Measurements from ENCODE around the gene IRF2BP2.
"Not testable (repeated sequence)": the region's sequence is repeated elsewhere in the genome, so short reads cannot be mapped to it uniquely, and the experiment has no call there.

The IRF2BP2 gene

DNA sequence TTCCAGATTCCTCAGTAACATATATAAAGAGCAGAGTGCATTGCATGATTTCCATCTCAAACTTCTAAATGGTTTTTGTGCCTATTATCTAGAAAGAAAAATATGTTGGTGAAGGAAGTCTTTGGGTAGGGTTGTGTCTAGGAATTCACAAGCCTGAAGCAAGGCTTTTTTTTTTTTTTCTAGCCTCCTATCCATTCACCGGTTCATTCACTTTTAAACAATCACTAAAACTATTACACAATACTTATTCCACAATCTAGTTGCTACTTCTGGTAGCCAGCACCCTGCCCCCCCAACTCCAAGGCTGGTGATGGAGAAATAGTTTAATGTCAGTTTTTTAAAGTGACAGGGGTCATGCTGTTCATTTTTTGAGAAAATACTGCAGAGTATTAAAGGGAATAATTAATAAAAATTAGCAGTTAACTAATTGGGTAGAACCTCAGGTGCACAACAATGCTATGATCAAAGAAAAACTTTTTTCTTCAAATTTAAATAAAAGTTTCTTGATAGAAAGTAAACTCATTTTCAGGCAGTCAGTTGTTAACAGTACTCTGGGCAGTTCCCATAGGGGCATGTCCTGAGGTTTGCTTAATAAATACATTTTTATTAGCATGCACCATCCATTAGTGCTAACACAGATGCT is 10.9 kb downstream of the IRF2BP2 start:
- ATAC-seq: no peak
- no peak for TF ChIP-seq BACH2 (CRISPR knock-in tag; IDR thresholded peaks at IDR 0.05; ENCODE audit: borderline replicate concordance)
- TF ChIP-seq ZNF8 (CRISPR knock-in tag; IDR thresholded peaks at IDR 0.05): no peak
- TF ChIP-seq ZC3H10 (CRISPR knock-in tag; IDR thresholded peaks at IDR 0.05): no peak
- TF ChIP-seq, protein P1, sequence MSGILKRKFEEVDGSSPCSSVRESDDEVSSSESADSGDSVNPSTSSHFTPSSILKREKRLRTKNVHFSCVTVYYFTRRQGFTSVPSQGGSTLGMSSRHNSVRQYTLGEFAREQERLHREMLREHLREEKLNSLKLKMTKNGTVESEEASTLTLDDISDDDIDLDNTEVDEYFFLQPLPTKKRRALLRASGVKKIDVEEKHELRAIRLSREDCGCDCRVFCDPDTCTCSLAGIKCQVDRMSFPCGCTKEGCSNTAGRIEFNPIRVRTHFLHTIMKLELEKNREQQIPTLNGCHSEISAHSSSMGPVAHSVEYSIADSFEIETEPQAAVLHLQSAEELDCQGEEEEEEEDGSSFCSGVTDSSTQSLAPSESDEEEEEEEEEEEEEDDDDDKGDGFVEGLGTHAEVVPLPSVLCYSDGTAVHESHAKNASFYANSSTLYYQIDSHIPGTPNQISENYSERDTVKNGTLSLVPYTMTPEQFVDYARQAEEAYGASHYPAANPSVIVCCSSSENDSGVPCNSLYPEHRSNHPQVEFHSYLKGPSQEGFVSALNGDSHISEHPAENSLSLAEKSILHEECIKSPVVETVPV (CRISPR knock-in tag; IDR thresholded peaks at IDR 0.05): no peak

- no peak for ATAC-seq
- TF ChIP-seq ZNF70 (CRISPR knock-in tag; IDR thresholded peaks at IDR 0.05) (no peak), ZNF565 (CRISPR knock-in tag; conservative IDR thresholded peaks at IDR 0.05; ENCODE audit: low read depth) (no peak), TCF4 (CRISPR knock-in tag; IDR thresholded peaks at IDR 0.05; ENCODE audit: borderline replicate concordance) (no peak), OSR1 (CRISPR knock-in tag; IDR thresholded peaks at IDR 0.05) (no peak), ESRRG (CRISPR knock-in tag; IDR thresholded peaks at IDR 0.05) (no peak), RARB (CRISPR knock-in tag; IDR thresholded peaks at IDR 0.05) (no peak), TSHZ2 (CRISPR knock-in tag; IDR thresholded peaks at IDR 0.05) (no peak), CREB5 (CRISPR knock-in tag; IDR thresholded peaks at IDR 0.05; ENCODE audit: low read depth) (no peak), TOX (CRISPR knock-in tag; IDR thresholded peaks at IDR 0.05; ENCODE audit: borderline replicate concordance) (no peak), ISL1 (CRISPR knock-in tag; IDR thresholded peaks at IDR 0.05) (no peak), ZFP30 (CRISPR knock-in tag; IDR thresholded peaks at IDR 0.05) (no peak)
- TF ChIP-seq, protein P2, sequence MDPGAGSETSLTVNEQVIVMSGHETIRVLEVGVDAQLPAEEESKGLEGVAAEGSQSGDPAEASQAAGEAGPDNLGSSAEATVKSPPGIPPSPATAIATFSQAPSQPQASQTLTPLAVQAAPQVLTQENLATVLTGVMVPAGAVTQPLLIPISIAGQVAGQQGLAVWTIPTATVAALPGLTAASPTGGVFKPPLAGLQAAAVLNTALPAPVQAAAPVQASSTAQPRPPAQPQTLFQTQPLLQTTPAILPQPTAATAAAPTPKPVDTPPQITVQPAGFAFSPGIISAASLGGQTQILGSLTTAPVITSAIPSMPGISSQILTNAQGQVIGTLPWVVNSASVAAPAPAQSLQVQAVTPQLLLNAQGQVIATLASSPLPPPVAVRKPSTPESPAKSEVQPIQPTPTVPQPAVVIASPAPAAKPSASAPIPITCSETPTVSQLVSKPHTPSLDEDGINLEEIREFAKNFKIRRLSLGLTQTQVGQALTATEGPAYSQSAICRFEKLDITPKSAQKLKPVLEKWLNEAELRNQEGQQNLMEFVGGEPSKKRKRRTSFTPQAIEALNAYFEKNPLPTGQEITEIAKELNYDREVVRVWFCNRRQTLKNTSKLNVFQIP (CRISPR knock-in tag; IDR thresholded peaks at IDR 0.05; ENCODE audit: borderline replicate concordance, low read depth): no peak
- TF ChIP-seq, protein P1 (CRISPR knock-in tag; IDR thresholded peaks at IDR 0.05): no peak
These were observed 12.1 kb downstream of the IRF2BP2 start for GRCh38 chr1:234597894-234598293.

DNA sequence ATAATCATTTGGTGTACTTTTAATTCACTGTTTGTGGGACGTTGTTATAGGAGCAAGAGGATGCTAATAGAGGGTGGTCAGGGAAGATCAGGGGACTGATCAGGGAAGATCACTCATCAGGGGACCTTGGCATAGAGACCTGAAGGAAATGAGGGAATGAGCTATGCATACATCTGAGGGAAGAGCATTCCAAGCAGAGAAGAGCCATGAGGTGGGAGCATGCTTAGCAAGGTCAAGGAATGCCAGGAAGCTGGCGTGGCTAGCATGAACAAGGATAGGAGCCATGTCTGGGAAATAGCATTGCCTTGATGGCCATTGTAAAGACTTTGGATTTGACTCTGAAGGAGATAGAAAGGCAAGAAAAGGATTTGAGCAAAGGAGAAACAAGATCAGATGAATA is 14.1 kb downstream of the IRF2BP2 start:
- ATAC-seq: no peak

DNA sequence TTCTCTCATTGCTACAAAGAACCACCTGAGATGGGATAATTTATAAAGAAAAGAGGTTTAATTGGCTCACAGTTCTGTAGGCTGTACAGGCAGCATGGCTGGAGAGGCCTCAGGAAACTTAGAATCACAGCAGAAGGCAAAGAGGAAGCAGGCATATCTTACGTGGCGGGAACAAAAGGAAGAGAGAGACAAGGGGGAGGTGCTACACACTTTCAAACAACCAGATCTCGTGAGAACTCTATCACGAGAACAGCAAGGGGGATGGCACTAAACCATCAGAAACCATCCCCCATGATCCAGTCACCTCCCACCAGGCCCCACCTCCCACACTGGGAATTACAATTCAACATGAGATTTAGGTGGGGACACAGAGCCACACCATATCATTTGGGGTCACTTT is 15.4 kb downstream of the IRF2BP2 start:
- ATAC-seq: not testable (repeated sequence)

More for the DNA sequence above, 14.1 kb downstream of the IRF2BP2 start:
- TF ChIP-seq ZNF70 (CRISPR knock-in tag; IDR thresholded peaks at IDR 0.05): no peak
- no peak for TF ChIP-seq PATZ1 (CRISPR knock-in tag; IDR thresholded peaks at IDR 0.05; ENCODE audit: borderline replicate concordance)
- TF ChIP-seq TOX (CRISPR knock-in tag; IDR thresholded peaks at IDR 0.05; ENCODE audit: borderline replicate concordance): no peak
- TF ChIP-seq TCF4 (CRISPR knock-in tag; IDR thresholded peaks at IDR 0.05; ENCODE audit: borderline replicate concordance): no peak
- TF ChIP-seq ESRRG (CRISPR knock-in tag; IDR thresholded peaks at IDR 0.05): no peak
- TF ChIP-seq PPARA (CRISPR knock-in tag; IDR thresholded peaks at IDR 0.05; ENCODE audit: borderline replicate concordance): no peak
- TF ChIP-seq ZFP30 (CRISPR knock-in tag; IDR thresholded peaks at IDR 0.05): no peak
- TF ChIP-seq BACH2 (CRISPR knock-in tag; IDR thresholded peaks at IDR 0.05; ENCODE audit: borderline replicate concordance): no peak
- TF ChIP-seq ZNF565 (CRISPR knock-in tag; conservative IDR thresholded peaks at IDR 0.05; ENCODE audit: low read depth): no peak
- TF ChIP-seq CREB5 (CRISPR knock-in tag; IDR thresholded peaks at IDR 0.05; ENCODE audit: low read depth): no peak

Data from SK-N-SH treated with all-trans-retinoic acid at 6 μM for 48 hours (cell line).